Measurements from ENCODE around the gene OLAH. TPM values are rescaled to one million over a fixed set of nuclear protein-coding genes. Genes with fewer than 3 reads are reported as not detected.

OLAH gene
- 0.89 and 3.1 TPM in 2 replicates for total RNA-seq

GRCh38 chr10:15043674-15044073, at the start of gene OLAH:
TSS of gene OLAH (plus strand) at chr10:15043943. CDS start at chr10:15047289, 3,346 bp downstream.

GRCh38 chr10:15088428-15089261, 44.9 kb downstream of the OLAH start, which contains the start of gene ACBD7:
TSS of gene ACBD7 (minus strand) at chr10:15088776. CDS start at chr10:15088728, 48 bp downstream.

GRCh38 chr10:15097011-15097812, 53.5 kb downstream of the OLAH start, which contains the start of gene RPP38:
TSS of gene RPP38 (plus strand) at chr10:15097355. CDS start at chr10:15103315, 5,960 bp downstream.

Other genes with a start within 250 kb of the OLAH start
- 1.8 TPM in 1 of 2 replicates, not detected in the other for gene CDNF, start 205.9 kb upstream of the OLAH start, total RNA-seq
- 3.4 and 13.0 TPM in 2 replicates for gene HSPA14, start 205.6 kb upstream of the OLAH start, total RNA-seq
- gene MSANTD7, start 205.6 kb upstream of the OLAH start, total RNA-seq, result 7.7 and 9.8 TPM in 2 replicates
- gene SUV39H2, start 165.1 kb upstream of the OLAH start, total RNA-seq, result 4.8 and 13.5 TPM in 2 replicates
- 5.1 and 5.8 TPM in 2 replicates for gene DCLRE1C, start 89.8 kb upstream of the OLAH start, total RNA-seq
- not detected in 2 replicates for gene MEIG1, start 84.6 kb upstream of the OLAH start, total RNA-seq
- 1.8 and 2.3 TPM in 2 replicates for gene ACBD7, start 44.8 kb downstream of the OLAH start, total RNA-seq
- 13.0 and 14.3 TPM in 2 replicates for gene RPP38, start 53.4 kb downstream of the OLAH start, total RNA-seq
- gene NMT2, start 124.8 kb downstream of the OLAH start, total RNA-seq, result 21.7 and 24.6 TPM in 2 replicates